Hematopoietic multipotent progenitor cell (in vitro differentiated cells): ENCODE measurements around the gene IL6ST. TPM values are rescaled to one million over a fixed set of nuclear protein-coding genes. Genes with fewer than 3 reads are reported as not detected.
"Not testable (repeated sequence)": the region's sequence is repeated elsewhere in the genome, so short reads cannot be mapped to it uniquely, and the experiment has no call there.

ENCODE experiments used
- DNase-seq, 3 donors: peaks; one replicate each; pipeline ENCODE4 v3.0.0-alpha.2; 2011 to 2015; ENCODE audit warnings: low read depth in 2 of 3, low spot score in 2 of 3
- total RNA-seq: library from RNA; depleted of rRNA; stranded (reverse); fragments of >200 nt; gene quantifications from one replicate; pipeline ENCODE4 v1.2.3, GENCODE V29; 2012

IL6ST gene
- total RNA-seq, 1 donor: 17.2 TPM

GRCh38 chr5:56006094-56006493, 11.3 kb upstream of the IL6ST start:
- DNase-seq: no peak

GRCh38 chr5:56004874-56005273, 10.1 kb upstream of the IL6ST start:
- no peak for DNase-seq

- no peak for DNase-seq
These were observed 8.9 kb upstream of the IL6ST start for GRCh38 chr5:56003679-56004078.

DNA sequence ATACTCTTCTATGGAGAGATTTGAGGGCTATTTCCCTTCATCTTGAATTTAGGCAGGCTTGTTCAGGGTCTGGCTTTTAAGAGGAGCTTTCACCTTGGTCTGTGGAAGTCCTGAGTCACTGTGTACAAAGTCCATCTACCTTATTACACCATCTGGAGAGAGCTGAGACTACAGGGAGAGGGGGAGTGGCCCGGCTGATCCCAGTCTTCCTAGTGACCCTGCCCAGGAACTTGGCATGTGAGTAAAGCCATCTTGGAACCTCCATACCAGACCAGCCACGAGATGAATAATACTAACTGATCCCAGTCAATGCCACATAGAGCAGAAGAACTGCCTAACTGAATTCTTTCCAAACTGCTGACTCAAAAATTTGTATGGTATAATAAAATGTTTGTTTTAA, 8.4 kb upstream of the IL6ST start:
- DNase-seq: no peak

GRCh38 chr5:56002303-56002702, 7.5 kb upstream of the IL6ST start:
- no peak for DNase-seq

GRCh38 chr5:56000221-56000620, 5.5 kb upstream of the IL6ST start:
- not testable (repeated sequence) for DNase-seq

DNA sequence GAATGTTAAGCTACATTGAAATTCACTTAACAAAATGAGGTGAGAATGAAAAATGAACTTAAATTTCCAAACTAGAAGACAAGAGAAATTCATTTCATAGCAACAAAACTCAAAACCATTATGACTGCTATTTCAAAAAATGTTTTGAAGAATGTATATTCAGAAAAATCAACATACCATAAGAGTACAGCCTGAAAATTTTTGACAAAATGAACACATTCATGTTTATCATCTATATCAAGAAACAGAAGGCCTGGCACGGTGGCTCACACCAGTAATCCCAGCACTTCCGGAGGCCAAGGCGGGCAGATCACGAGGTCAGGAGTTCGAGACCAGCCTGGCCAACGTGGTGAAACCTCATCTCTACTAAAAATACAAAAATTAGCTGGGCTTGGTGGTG, 4.2 kb upstream of the IL6ST start:
- no peak for DNase-seq

- DNase-seq: peak in 1 of 3 donors; percentile 43
These were observed 3.1 kb upstream of the IL6ST start for GRCh38 chr5:55997742-55998351.

- peak; percentile 90 to 96 (median 95) for DNase-seq
These were observed 493 bp upstream of the IL6ST start for GRCh38 chr5:55994998-55995914.

DNA sequence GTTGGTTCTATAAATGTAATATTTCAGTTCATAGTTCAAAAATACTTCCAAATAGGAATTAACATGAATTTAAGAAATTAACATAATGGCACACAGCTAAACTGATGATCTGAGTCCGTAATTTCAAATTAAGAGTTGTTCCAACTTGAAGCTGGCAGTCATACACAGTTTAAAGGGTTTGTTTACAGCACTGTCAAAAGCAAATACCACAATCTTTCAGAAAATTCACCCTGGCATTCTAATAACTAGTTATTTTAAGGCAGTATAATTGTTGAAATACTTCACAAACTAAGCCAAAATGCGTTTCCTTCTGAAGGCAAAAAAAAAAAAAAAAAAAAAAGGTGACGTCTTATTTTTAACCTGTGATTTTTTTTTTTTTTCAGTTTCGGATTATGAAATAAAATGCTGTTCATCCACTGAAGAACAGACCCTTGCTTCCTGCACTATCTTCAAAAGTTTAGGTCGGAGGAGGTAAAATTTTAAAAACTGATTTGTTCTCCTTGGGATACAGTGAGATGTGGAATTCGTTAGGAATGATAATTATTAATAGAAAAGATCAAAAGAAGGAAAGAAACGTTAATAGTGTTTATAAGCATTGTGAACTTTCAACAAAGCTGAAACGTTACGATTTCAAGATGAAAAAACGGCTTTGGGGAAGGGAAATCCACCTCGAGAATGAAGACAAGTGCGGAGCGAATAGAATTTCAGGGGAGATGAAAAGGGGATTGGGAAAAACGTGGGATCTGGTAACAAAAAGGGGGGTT, 850 bp downstream of the IL6ST start:
- peak in 1 of 3 donors; percentile 63 for DNase-seq

- no peak for DNase-seq
These were observed 1.8 kb downstream of the IL6ST start for GRCh38 chr5:55993013-55993412.

DNA sequence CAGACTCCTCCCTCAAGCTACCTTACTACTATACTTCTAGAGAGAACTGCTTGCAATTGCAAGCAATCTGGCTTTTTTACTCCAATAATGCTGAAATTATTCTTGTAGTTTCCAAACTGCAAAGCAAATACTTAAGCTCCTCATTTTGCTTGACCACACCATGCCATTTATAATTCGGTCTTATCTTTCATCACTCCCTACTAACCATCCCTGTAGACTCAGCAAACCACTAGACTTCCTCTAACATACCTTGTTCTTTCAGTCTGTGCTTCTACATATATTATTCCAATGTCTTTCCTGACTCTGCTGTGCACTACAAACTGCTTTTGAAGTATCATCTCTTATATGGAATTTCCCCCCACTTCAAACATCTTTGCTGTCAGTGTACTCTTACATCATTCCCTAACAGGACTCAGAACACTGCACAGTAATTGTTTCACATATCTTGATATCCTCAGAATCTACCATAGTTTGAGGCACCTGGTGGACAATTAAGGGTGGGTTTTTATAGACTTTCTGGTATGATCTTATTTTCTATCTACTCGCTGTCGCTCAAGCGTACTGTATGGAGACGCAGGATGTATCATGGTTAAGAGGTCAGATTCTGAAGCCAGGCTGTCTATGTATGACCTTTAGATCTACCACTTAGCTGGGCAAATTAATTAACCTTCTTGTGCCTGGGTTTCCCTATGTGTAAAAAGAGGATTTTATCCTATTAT, 2.8 kb downstream of the IL6ST start:
- no peak for DNase-seq

GRCh38 chr5:55990895-55991294, 3.9 kb downstream of the IL6ST start:
- DNase-seq: not testable (repeated sequence)

DNA sequence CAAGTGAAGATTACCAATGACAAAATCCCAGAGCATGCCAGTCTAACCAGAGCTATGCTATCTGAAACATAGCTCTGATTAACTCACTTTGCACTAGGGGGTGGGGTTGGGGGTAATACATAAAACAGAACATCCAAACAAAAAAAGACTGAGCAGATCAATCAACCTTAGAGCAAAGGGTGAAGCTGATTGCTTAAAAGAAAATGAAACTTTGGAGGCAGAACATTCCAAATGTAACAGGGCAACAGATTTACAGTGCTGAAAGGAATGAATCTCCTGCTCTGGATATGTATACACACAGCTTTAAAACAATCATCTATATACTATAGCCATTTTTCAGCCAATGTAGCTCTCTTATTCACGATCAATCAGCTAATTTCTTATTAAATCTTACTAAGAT, 4.9 kb downstream of the IL6ST start:
- DNase-seq: no peak

DNA sequence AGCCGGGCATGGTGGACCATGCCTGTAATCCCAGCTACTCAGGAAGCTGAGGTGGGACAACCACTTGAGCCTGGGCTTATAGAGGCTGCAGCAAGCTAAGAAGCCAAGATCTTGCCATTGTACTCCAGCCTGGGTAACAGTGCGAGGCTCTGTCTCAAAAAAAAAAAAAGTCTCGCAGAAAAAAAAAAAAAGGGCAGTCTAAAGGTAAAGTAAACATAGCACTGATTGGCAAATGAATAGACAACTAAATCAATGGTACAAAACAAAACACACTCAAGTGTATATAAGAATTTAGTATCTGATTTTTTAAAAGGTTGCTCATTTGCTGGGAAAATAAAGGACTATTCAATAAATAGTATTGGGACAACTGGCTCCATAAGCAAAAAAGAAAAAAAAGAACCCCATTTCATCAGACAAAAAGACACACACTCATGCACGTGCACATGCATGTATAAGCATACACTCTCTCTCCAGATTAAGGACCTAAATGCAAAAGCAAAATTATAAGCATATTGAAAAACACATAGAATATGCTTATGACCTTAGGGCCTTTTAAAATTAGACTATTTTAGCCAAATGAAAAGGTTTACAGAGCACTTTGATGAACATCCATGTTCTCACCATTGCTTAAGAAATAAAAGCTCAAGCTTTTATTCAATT, 5.7 kb downstream of the IL6ST start:
- DNase-seq: no peak

- DNase-seq: not testable (repeated sequence)
These were observed 6.3 kb downstream of the IL6ST start for GRCh38 chr5:55988428-55988827.

GRCh38 chr5:55986931-55987330, 7.8 kb downstream of the IL6ST start:
- no peak for DNase-seq

GRCh38 chr5:55985181-55985580, 9.6 kb downstream of the IL6ST start:
- DNase-seq: no peak

DNA sequence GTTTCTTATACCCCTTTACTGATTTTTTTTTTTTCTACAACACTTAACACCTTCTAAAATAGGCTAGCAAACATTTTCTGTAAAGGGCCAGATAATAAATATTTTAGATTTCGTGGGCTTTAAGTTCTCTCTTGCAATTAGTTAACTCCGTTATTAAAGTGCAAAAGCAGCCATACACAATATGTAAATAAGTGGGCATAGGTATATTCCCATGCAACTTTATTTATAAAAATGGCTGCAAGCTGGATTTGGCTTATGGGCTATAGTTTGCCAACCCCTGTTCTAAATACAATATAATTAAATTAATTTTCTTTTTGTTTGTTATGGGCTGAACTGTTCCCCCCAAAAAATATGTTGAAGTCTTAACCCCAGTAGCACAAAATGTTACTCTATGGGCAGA, 10.8 kb downstream of the IL6ST start:
- DNase-seq: no peak

DNA sequence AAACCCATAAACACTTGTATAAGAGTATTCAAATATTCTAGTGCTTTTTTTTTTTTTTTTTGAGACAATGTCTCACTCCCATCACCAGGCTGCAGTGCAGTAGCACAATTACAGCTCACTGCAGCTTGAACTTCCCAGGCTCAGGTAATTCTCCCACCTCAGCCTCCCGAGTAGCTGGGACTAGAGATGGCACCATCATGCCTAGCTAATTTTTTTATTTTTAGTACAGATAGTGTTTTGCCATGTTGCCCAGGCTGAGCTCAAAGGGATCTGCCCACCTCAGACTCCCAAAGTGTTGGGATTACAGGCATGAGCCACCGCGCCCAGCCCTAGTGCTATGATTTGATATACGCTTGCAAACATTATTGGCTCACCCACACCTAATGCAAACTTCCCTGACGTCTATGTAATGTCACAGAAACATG, 11.8 kb downstream of the IL6ST start:
- DNase-seq: peak in 1 of 3 donors; percentile 28
